ENCODE data around the gene GID8.

The GID8 gene

DNA sequence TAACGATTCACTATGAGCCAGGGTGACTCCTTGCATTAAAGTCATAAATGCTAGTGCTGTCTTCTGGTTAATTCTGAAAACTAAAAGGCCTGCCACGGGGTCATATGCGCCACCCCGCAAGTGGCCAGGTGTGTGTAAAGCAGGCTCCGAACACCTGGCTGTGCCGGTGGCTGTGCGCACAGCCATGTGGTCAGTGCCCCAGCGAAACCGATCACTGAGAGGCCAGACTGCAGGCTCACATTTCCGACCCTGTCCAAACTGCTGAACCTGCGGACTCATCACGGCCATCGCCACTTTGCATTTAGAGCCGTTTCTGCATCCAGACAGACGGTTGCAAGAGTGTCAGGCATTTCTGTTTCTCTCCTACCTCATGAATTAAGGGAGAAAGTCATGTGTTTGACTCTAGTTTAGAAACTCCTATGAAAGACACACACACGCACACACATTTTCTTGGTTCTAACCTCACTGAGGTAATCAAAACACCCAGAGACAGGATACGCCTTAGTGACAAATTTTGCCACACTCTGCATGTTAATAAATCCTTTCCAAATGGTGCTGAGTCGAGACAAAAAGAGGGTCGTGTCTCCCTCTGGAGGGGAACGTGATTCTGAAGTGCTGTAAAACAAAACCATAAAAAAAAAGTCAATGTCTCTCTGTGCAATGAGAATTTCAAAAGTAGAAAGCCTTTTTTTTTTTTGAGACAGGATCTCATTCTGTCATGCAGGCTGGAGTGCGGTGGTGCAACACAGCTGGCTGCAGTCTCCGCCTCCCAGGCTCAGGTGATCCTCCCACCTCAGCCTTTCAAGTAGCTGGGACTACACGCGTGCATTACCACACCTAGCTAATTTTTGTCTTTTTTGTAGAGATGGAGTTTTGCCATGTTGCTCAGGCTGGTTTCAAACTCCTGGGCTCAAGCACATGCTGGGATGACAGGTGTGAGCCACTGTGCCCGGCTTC is 45.3 kb upstream of the GID8 start:
- no peak for TF ChIP-seq CTCF (IDR thresholded peaks at IDR 0.05; ENCODE audit: low read depth, low read length)
- DNase-seq (ENCODE audit: extremely low read depth, low read depth), result no peak

DNA sequence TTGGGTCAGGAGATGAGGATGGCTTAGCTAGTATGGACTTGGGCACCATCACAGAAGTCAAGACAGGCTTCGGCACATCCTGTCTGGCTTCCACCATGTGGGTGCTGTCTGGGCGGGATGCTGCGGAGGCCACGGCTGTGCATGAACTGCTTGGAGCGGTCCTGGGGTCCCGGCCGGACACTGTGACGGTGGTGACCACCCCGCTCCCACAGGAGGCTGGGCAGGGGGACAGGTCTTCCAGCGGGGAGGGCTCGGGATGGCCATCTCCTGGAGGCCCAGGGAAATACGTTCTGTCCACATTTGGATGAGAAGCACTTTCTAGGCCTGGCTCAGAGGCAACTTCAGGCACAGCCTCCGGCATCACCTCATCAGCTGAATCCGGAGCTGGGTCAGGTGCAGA is 44.2 kb upstream of the GID8 start:
- DNase-seq (ENCODE audit: extremely low read depth, low read depth), result no peak
- no peak for TF ChIP-seq CTCF (IDR thresholded peaks at IDR 0.05; ENCODE audit: low read depth, low read length)

GRCh38 chr20:62894261-62894660 is 43.7 kb upstream of the GID8 start:
- DNase-seq (ENCODE audit: extremely low read depth, low read depth), result no peak
- TF ChIP-seq CTCF (IDR thresholded peaks at IDR 0.05; ENCODE audit: low read depth, low read length), result no peak

- DNase-seq (ENCODE audit: extremely low read depth, low read depth), result no peak
- TF ChIP-seq CTCF (IDR thresholded peaks at IDR 0.05; ENCODE audit: low read depth, low read length), result no peak
Observed at GRCh38 chr20:62895539-62895938, 42.4 kb upstream of the GID8 start.

GRCh38 chr20:62896526-62896925 is 41.4 kb upstream of the GID8 start:
- no peak for DNase-seq (ENCODE audit: extremely low read depth, low read depth)
- no peak for TF ChIP-seq CTCF (IDR thresholded peaks at IDR 0.05; ENCODE audit: low read depth, low read length)

- no peak for TF ChIP-seq CTCF (IDR thresholded peaks at IDR 0.05; ENCODE audit: low read depth, low read length)
Observed at GRCh38 chr20:62897666-62898065, 40.3 kb upstream of the GID8 start.

GRCh38 chr20:62898093-62898964 is 39.6 kb upstream of the GID8 start:
- no peak for DNase-seq (ENCODE audit: extremely low read depth, low read depth)
- TF ChIP-seq CTCF (IDR thresholded peaks at IDR 0.05; ENCODE audit: low read depth, low read length), result no peak

More at GRCh38 chr20:62897666-62898065, 40.3 kb upstream of the GID8 start:
- DNase-seq (ENCODE audit: extremely low read depth, low read depth), result no peak
